Progenitor cell of endocrine pancreas (in vitro differentiated cells): Measurements from ENCODE around the gene MYLK2. TPM values are rescaled to one million over a fixed set of nuclear protein-coding genes. Genes with fewer than 3 reads are reported as not detected.

Experiments used
- DNase-seq: peaks from one replicate; pipeline ENCODE4 v3.0.0; 2021; ENCODE audit warnings: low spot score; ENCODE audit not compliant: unreplicated experiment
- H3K27ac Mint-ChIP-seq: 2 replicates; pipeline ENCODE4 v1.8.0; 2021; ENCODE audit warnings: mild to moderate bottlenecking, moderate library complexity, mixed read lengths
- H3K27me3 Mint-ChIP-seq: 2 replicates; pipeline ENCODE4 v1.8.0; 2021; ENCODE audit warnings: mixed read lengths
- H3K36me3 Mint-ChIP-seq: 2 replicates; pipeline ENCODE4 v1.8.0; 2022; ENCODE audit warnings: mixed read lengths; ENCODE audit not compliant: insufficient read depth
- H3K4me1 Mint-ChIP-seq: 2 replicates; pipeline ENCODE4 v1.8.0; 2021; ENCODE audit warnings: low read depth, mixed read lengths
- H3K4me3 Mint-ChIP-seq: 2 replicates; pipeline ENCODE4 v1.8.0; 2021; ENCODE audit warnings: low read depth, mild to moderate bottlenecking, moderate library complexity, mixed read lengths
- H3K9me3 Mint-ChIP-seq: 2 replicates; pipeline ENCODE4 v1.8.0; 2021; ENCODE audit warnings: low read depth, mixed read lengths
- CTCF ChIP-seq: fragments of 200-600 bp; sonication (generic); IDR thresholded peaks from one replicate; pipeline ENCODE4 v1.5.0; 2021; ENCODE audit warnings: antibody characterized with exemption, mild to moderate bottlenecking; ENCODE audit not compliant: unreplicated experiment
- total RNA-seq: library from RNA; stranded (reverse); gene quantifications from 2 replicates; pipeline ENCODE4 v1.2.1, GENCODE V29; 2021

The MYLK2 gene
- total RNA-seq, 1 donor from 2014 or later = 0.38 TPM

- no peak for DNase-seq
- no peak overlapping the region for H3K4me3 Mint-ChIP-seq
- no peaks in the 10 kb centered on the region for H3K27me3 Mint-ChIP-seq
- no peaks in the 10 kb centered on the region for H3K9me3 Mint-ChIP-seq
- H3K36me3 Mint-ChIP-seq = no peaks in the 10 kb centered on the region
- peaks cover 6% of the 10 kb centered on the region for H3K4me1 Mint-ChIP-seq
- no peak for TF ChIP-seq CTCF
- H3K27ac Mint-ChIP-seq = no peak overlapping the region
These were observed 17.9 kb downstream of the MYLK2 start for GRCh38 chr20:31836853-31837608.

- Mint-ChIP-seq H3K4me1 (peaks cover 9% of the 10 kb centered on the region), H3K27me3 (peaks cover 2% of the 10 kb centered on the region), H3K36me3 (no peaks in the 10 kb centered on the region), H3K9me3 (no peaks in the 10 kb centered on the region), H3K27ac (no peak overlapping the region), H3K4me3 (no peak overlapping the region)
- TF ChIP-seq CTCF = no peak
- no peak for DNase-seq
These were observed 18.8 kb downstream of the MYLK2 start for GRCh38 chr20:31837896-31838397.

- TF ChIP-seq CTCF = no peak
- Mint-ChIP-seq H3K36me3 (no peaks in the 10 kb centered on the region), H3K4me3 (no peak overlapping the region), H3K4me1 (peaks cover 9% of the 10 kb centered on the region), H3K27ac (no peak overlapping the region), H3K27me3 (peaks cover 2% of the 10 kb centered on the region), H3K9me3 (no peaks in the 10 kb centered on the region)
- no peak for DNase-seq
These were observed 19.6 kb downstream of the MYLK2 start for GRCh38 chr20:31838646-31839292.

- no peak for TF ChIP-seq CTCF
- no peaks in the 10 kb centered on the region for H3K9me3 Mint-ChIP-seq
- H3K27ac Mint-ChIP-seq = no peak overlapping the region
- peaks cover 4% of the 10 kb centered on the region for H3K4me1 Mint-ChIP-seq
- no peak overlapping the region for H3K4me3 Mint-ChIP-seq
- no peak for DNase-seq
- no peaks in the 10 kb centered on the region for H3K36me3 Mint-ChIP-seq
- H3K27me3 Mint-ChIP-seq = peaks cover 2% of the 10 kb centered on the region
These were observed 20.8 kb downstream of the MYLK2 start for GRCh38 chr20:31839782-31840487.
